ENCODE measurements around the gene TENM4.

GRCh38 chr11:79371724-79372123 lies 69.1 kb downstream of the TENM4 start:
- no peak for TF ChIP-seq REST (IDR thresholded peaks at IDR 0.05; ENCODE audit: insufficient read depth in 1 of 2, low read depth in 2 of 2, low read length in 2 of 2)
- no peak for TF ChIP-seq SIN3A (IDR thresholded peaks at IDR 0.05; ENCODE audit: borderline replicate concordance, insufficient read depth, low read length)
- no peak for TF ChIP-seq POLR2AphosphoS5 (IDR thresholded peaks at IDR 0.05; ENCODE audit: low read depth, low read length)
- no peak for TF ChIP-seq TAF1 (IDR thresholded peaks at IDR 0.05; ENCODE audit: borderline replicate concordance, insufficient read depth, low read length)
